A172 (cell line): ENCODE data around the gene GPSM3. TPM values are rescaled to one million over a fixed set of nuclear protein-coding genes. Genes with fewer than 3 reads are reported as not detected.
"Not testable (repeated sequence)": the region's sequence is repeated elsewhere in the genome, so short reads cannot be mapped to it uniquely, and the experiment has no call there.

Experiments used
- DNase-seq: peaks from one replicate; pipeline ENCODE4 v3.0.0-alpha.2; 2015; ENCODE audit warnings: low spot score
- total RNA-seq: library from RNA; depleted of rRNA; stranded (reverse); fragments of >200 nt; shearing (Covaris generic); gene quantifications from 2 replicates; pipeline ENCODE4 v1.2.3, GENCODE V29; 2014

GPSM3 gene
- total RNA-seq, 1 experiment from 2014 or later, result 3.4 TPM

DNA sequence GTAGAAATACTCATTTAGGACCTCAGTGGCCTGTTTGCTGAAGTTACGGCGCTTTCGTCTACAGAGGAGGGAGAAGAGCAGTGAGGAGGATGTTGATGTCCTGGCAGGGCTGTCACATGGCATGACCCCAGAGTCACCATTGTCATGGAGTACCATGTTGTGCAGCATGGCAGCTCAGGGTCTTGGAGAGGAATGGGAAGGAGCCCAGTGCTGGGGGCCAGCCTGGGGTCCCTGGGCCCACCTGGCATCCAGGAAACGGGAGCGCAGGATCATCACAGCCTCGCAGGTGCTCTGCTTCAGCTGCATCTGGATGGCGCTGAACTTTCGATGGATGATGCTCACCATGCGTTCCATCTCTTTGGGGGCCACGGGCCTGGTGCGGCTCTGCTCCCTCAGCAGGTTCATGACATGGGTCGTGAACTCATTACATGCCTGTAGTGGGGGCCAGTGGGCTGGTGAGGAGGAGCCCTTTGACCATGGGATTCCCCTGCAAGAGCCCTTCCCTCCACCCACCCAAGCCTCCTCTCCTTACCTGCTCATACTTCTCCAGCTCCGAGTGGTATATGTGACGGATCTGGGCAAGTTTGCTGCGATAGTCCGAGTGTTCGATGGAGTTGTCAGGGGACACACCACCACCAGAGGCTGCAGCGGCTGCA lies 4.6 kb downstream of the GPSM3 start:
- DNase-seq, result not testable (repeated sequence)

DNA sequence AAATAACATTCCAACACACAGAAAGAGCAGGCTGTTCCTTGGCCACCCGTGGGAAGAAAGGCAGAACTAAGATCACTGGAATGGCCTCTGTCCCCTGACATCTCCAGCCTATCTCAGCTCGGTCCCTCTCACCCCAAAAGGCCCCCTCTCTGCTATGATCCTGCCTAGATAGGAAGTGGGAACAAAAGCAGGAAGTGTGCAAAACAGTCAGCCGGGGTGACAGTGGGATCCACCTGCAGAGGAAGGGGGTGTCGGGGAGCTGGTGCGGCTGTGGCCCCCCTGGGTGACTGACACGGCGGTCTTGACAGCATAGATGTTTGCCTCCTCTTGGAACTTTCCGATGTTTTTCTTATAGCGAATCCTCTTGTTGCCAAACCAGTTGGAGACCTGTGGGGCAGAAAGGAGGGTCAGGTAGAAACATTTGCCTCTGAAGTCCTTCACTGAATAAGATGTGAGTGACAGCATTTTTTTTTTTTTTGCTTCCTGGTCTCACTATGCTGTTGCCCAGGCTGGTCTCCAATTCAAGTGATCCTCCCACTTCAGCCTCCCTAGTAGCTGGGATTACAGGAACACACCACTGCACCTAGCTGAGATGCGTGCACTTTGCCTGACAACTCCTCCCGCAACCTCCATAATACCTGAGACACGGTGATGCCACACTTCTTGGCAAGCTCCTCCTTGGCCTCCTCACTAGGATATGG lies 5.3 kb downstream of the GPSM3 start:
- no peak for DNase-seq

- DNase-seq, result not testable (repeated sequence)
Observed at GRCh38 chr6:32186151-32186840, 6.1 kb downstream of the GPSM3 start.

- DNase-seq, result peak; percentile 91
Observed at GRCh38 chr6:32185681-32186131, 6.7 kb downstream of the GPSM3 start.

- DNase-seq, result no peak
Observed at GRCh38 chr6:32184084-32184640, 8.3 kb downstream of the GPSM3 start, which contains the start of gene AGER. TSS of gene AGER (minus strand) at chr6:32184253. CDS start at chr6:32184222, 31 bp downstream.

- DNase-seq, result no peak
Observed at GRCh38 chr6:32183483-32184083, 8.9 kb downstream of the GPSM3 start.

- DNase-seq, result no peak
Observed at GRCh38 chr6:32183030-32183429, 9.4 kb downstream of the GPSM3 start.

DNA sequence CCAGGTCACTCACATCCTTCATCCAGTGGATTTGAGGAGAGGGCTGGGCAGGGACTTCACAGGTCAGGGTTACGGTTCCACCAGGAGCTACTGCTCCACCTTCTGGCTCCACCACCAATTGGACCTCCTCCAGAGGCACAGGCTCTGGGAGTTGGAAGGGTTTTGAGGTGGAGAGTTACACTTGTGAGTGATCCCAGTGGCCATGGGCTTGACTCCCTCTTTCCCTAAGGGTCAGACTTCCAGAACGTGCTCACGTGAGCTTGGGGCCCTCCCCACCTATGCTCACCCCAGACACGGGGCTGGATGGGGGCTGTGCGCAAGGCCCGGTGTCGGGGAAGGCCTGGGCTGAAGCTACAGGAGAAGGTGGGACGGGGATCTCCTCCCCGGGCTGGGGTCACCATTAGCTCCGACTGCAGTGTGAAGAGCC lies 9.9 kb downstream of the GPSM3 start:
- DNase-seq, result no peak

DNA sequence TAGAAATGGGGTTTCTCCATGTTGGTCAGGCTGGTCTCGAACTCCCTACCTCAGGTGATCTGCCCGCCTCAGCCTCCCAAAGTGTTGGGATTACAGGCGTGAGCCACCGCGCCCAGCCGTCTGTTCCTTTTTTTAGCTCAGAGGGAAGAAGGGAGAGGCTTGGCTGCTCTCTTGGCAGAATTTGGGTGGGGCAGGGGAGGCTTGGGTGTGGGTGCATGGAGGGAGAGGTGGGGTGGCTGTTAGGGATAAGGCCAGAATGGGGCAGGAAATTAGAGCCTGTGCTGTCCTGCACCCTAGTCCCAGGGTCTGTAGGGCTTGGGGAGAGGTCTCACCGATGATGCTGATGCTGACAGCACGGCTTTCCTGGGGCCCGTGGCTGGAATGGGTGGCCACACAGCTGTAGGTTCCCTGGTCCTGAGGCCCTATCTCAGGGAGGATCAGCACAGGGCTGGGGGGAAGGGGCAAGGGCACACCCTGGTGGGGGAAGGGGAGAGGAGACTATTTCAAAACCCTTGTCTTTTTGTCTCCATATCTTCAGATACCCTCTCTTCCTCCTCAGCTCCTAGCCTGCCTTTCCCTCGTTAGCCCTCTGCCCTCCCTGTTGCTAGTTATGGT lies 10.4 kb downstream of the GPSM3 start:
- no peak for DNase-seq

DNA sequence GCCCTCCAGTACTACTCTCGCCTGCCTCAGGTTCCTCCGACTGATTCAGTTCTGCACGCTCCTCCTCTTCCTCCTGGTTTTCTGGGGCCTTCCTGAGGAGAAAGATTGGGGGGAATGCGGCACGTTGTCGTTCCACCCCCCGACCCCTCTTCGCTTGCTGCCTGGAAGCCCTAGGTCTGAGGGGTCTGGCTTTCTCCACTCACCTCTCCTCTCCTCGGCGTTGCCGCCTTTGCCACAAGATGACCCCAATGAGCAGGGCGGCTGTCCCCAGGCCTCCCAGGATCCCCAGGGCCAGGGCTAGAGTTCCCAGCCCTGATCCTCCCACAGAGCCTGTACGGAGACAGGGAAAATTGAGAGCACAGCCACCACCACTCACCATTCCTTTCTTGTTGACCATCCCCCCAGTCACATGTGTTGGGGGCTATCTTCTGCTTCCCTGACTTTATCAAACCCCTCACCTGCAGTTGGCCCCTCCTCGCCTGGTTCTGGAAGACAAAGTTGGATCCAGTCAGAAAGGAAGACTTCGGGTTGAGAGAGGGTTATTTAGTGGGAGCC lies 11.2 kb downstream of the GPSM3 start:
- DNase-seq, result no peak

DNA sequence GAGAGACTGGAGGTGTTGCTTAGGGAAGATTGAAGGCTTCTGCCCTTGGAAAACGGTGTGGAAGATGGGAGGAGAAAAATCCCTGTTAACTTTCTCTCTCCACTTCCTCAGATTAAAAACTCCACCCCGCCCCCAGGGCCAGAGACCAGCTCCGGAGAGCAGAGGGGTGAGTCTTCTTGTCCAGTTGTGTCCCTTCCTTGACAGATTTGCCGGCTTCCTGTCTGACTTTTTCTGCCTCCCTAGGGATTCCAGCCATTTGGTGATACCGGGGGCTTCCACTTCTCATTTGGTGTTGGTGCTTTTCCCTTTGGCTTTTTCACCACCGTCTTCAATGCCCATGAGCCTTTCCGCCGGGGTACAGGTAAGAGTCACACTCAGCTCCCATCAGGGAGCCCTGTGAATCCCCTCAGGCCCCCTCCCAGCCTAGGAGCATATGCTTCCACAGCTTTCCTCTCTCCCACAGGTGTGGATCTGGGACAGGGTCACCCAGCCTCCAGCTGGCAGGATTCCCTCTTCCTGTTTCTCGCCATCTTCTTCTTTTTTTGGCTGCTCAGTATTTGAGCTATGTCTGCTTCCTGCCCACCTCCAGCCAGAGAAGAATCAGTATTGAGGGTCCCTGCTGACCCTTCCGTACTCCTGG lies 12.6 kb downstream of the GPSM3 start:
- DNase-seq, result no peak

DNA sequence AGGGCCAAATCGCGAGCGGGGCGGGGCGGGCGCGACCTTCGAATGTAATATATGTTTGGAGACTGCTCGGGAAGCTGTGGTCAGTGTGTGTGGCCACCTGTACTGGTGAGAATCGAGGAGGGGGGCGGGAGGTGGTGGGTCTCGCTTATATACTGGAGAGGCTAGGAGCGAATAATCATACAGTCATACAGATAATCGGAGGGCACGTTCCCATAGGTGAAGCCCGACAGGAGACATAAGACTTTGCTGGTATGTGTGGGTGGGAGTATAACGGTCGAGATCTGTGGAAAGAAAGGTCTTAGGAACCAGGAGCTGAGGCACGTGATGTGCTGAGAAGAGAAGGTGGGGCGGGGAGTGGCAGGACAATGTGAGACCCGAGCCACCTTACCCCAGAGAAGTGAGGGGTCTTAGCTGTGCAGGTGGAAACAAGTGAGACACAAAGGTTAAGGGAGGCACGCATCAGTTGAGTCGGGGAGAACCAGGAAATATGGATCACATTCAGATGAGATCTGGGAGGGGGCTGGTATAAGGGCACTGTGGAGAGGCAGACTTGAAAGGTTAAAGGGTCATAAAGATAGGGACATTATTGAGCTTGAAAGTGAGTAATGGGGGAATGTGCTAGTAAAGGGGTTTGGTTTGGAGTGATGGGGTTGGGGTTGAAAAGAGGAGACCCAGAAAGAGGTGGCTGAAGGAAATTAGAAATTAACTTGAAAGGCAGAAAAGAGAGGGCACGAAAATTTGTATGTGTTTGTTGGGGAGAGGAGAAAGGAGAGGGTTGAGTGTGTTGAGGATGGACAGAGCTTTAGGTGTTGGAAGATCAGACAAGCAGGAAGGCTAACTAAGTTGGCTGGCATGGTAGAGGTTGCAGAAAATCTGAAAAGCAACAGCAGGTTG lies 13.6 kb downstream of the GPSM3 start:
- no peak for DNase-seq

DNA sequence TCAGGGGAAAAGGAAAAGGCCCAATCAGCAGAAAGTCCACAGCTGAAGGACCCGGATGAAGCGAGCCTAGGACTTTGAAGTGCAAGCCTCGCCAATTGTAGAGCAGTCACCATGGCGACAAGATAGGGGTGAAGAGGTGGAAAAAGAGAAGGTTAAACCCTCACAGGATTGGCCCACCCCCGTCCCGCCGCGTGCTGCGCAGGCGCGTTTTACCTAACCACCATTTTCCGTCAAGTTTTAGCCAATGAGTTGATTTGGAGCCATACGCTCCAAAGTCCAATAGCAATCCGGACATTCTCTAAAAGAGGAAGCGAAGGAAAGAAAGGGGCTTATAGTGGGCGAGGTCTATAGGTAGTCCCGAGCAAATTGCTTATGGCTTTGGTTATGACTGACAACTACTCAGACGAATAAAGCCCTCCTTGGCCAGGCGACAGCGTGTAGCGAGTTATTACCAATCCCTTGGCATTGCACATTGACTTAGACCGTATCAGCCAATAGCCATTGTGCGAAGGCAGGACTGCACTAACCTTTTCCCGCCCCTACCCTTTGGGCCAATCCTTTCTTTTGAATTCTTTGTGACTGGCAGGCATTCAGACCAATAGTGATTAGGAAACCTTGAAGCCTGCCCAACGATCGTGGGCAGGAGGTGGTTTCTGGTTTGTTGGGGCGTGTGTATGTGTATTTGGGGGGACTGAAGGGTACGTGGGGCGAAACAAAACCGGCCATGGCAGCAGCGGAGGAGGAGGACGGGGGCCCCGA lies 14.5 kb downstream of the GPSM3 start, which contains the start of gene RNF5:
RNF5 (plus strand) TSS at position 618 of the 759 bp plus-strand sequence; CDS start at position 725, 107 bp downstream.
- peak; percentile 100 for DNase-seq

DNA sequence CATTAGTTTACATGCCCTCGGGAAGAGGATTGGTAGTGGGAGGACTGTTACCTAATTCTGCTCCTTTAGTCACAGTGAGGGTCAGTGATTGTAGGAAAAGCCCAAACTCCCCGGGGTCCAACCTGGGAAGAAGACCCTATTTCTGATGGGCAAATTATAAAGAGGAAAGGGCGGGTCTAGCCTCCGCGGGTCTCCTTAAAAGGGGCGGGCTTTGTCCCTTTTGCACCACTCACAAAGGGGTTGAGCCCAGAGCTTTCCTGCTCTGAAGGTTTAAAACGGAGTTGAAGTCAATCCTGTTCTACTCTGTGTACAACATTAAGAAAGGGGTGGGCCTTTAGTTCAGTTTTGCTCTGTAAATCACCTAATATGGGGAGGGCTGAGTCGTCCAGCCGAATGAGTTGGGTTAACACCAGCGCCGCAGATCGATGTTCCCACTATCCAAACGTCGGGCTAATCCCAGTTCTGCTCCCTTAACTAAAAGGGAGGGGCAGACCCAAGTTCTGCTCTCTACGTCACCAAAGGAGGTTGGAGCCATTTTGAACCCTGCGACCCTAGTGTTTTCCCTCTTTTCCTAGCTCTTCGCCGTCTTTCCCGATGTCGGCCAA lies 15.2 kb downstream of the GPSM3 start:
- no peak for DNase-seq

- DNase-seq, result peak; percentile 37
Observed at GRCh38 chr6:32176476-32177182, 15.8 kb downstream of the GPSM3 start.

DNA sequence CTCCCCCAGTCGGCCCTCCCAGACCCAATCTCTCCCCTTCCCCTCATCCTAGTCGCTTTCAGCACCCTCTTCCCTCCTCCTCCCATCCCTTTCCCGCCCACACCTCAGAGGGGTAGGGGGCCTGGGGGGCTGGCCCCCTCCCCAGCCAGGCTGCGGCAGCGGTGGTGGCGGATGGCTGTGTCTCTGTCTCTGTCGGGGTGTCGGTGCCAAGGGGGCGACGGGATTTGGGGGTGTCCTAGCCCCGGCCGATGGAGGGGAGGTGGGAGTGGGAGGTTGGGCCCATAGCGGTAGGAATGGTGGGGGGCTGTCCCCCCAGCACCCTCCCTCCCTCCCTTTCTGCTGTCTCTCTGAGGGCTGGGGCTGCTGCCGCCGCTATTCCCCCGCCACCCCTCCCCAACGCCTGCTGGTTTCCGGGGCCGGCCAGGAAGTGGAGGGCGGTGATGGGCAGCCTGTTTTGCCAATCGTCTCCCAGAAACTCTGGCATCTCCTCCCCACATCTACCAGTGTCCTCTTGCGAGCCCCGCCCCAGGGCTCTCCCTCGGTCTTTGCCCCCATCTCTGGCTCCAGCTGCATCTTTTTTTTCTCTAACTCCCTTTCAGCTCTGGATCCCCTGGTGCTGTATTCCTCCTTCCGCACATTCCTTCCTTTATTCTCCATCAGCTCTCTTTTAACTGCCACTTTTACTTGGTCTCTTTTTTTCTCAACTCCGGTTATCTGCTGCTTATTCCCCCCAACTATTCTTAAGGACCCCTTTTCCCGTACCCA lies 16.6 kb downstream of the GPSM3 start, which contains the start of gene AGPAT1:
AGPAT1 (minus strand) TSS at position 374 of the 765 bp plus-strand sequence. CDS start 4,588 bp downstream, outside the sequence.
- peak; percentile 94 for DNase-seq

DNA sequence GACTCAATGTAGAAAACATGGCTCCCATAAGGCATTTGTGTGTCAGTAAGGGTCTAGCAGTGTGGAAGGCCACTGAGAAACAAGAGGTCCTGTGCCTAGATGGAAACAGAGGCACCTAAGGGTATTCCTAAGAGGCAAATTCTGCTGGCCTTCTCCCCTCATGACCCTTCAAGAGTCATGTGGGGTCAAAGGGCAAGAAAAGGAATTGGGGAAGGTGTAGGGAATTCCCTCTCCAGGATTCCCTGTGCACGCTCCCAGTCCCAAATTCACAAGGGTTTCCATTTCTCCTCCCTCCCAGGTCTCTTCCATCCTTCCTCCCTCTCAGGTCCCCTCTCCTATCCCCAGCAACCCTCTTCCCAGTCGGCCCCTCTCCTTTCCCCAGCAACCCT lies 17.1 kb downstream of the GPSM3 start:
- no peak for DNase-seq
